ENCODE measurements around the gene ASNSD1. TPM values are rescaled to one million over a fixed set of nuclear protein-coding genes. Genes with fewer than 3 reads are reported as not detected.

Gene ASNSD1
- total RNA-seq, 1 experiment from 2014 or later = 48.5 TPM

GRCh38 chr2:189654641-189655040 is 6.6 kb upstream of the ASNSD1 start:
- H3K14ac ChIP-seq (ENCODE audit: insufficient read depth, low read length) = no peak overlapping the region

More at GRCh38 chr2:189654641-189655040, 6.6 kb upstream of the ASNSD1 start:
- H2BK120ac ChIP-seq (ENCODE audit: low read depth, low read length, poor library complexity, severe bottlenecking) = no peak overlapping the region
- Mint-ChIP-seq H3K4me1 (no peaks in the 10 kb centered on the region), H3K4me3 (no peak overlapping the region), H3K27me3 (ENCODE audit: low read depth) (peaks cover 3% of the 10 kb centered on the region), H3K36me3 (ENCODE audit: insufficient read depth in 1 of 3, low read depth in 3 of 3) (peaks cover 5 to 20% (median 15%) of the 10 kb centered on the region in 3 experiments; a peak in 6 of 7 replicates), H3K27ac (no peak overlapping the region), H3K9me3 (peaks cover 25 to 29% of the 10 kb centered on the region in 2 experiments)
- H3K18ac ChIP-seq (ENCODE audit: insufficient read length, low read depth, low read length) = no peak overlapping the region
- no peak overlapping the region for H2BK20ac ChIP-seq (ENCODE audit: low read depth, low read length, poor library complexity, severe bottlenecking)
- H3K79me2 ChIP-seq (ENCODE audit: insufficient read depth, low read length) = no peaks in the 10 kb centered on the region
- H3K79me1 ChIP-seq (ENCODE audit: insufficient read depth, low read depth, low read length, poor library complexity, severe bottlenecking) = no peaks in the 10 kb centered on the region
- no peak overlapping the region for H3K4ac ChIP-seq (ENCODE audit: low read depth, low read length)
- WGBS (ENCODE audit: extremely low coverage, insufficient read length, low lambda C conversion rate) = no CpG with 5 or more reads among the region's 3 CpGs
- TF ChIP-seq CTCF (conservative IDR thresholded peaks at IDR 0.05) = no peak
- no peak overlapping the region for H4K8ac ChIP-seq (replicated peaks; ENCODE audit: insufficient read length, low read depth, low read length)
- H4K5ac ChIP-seq (ENCODE audit: insufficient read length, low read depth, low read length) = no peak overlapping the region
- H3K23ac ChIP-seq (ENCODE audit: insufficient read length, low read depth, low read length) = no peak overlapping the region
- no peaks in the 10 kb centered on the region for H3K27me3 ChIP-seq (ENCODE audit: insufficient read depth, low read length)
- no peaks in the 10 kb centered on the region for H3K9me3 ChIP-seq (ENCODE audit: control insufficient read depth, low read depth, low read length)
- H4K20me1 ChIP-seq (ENCODE audit: control insufficient read depth, insufficient read depth, insufficient read length) = no peaks in the 10 kb centered on the region
- no peak overlapping the region for H4K91ac ChIP-seq (ENCODE audit: insufficient read length, low read depth, low read length)
- no peak overlapping the region for H2BK15ac ChIP-seq (ENCODE audit: low read depth, low read length)
- H2AK5ac ChIP-seq (ENCODE audit: insufficient read length, low read length) = no peak overlapping the region
- no peak overlapping the region for H3T11ph ChIP-seq (ENCODE audit: low read length)
- H3K27ac ChIP-seq (ENCODE audit: insufficient read length, low read depth, low read length) = no peak overlapping the region
- no peak overlapping the region for H3K56ac ChIP-seq (ENCODE audit: insufficient read length, low read depth, low read length)
- H3K4me1 ChIP-seq (ENCODE audit: insufficient read depth, low read length) = no peaks in the 10 kb centered on the region
- H3K23me2 ChIP-seq (ENCODE audit: insufficient read length, low read depth, low read length, poor library complexity, severe bottlenecking) = no peaks in the 10 kb centered on the region
- H2BK12ac ChIP-seq (ENCODE audit: insufficient read length, low read depth, low read length) = no peak overlapping the region
- no peak overlapping the region for H3K4me2 ChIP-seq (ENCODE audit: insufficient read depth, insufficient read length, low read length)
- DNase-seq = no peak
- H3K9ac ChIP-seq (ENCODE audit: extremely low read depth, insufficient read length, low read length) = no peak overlapping the region
- no peak overlapping the region for H2BK5ac ChIP-seq (ENCODE audit: insufficient read length, low read length)
- H2AFZ ChIP-seq (ENCODE audit: low read length) = no peak overlapping the region

Measured in H9 (cell line).